Measurements from ENCODE around the gene CGB1.

The CGB1 gene

GRCh38 chr19:49016067-49016839 is 20.4 kb downstream of the CGB1 start:
- H3K4me3 ChIP-seq (ENCODE audit: low read depth, low read length): no peak overlapping the region
- TF ChIP-seq, protein P1, sequence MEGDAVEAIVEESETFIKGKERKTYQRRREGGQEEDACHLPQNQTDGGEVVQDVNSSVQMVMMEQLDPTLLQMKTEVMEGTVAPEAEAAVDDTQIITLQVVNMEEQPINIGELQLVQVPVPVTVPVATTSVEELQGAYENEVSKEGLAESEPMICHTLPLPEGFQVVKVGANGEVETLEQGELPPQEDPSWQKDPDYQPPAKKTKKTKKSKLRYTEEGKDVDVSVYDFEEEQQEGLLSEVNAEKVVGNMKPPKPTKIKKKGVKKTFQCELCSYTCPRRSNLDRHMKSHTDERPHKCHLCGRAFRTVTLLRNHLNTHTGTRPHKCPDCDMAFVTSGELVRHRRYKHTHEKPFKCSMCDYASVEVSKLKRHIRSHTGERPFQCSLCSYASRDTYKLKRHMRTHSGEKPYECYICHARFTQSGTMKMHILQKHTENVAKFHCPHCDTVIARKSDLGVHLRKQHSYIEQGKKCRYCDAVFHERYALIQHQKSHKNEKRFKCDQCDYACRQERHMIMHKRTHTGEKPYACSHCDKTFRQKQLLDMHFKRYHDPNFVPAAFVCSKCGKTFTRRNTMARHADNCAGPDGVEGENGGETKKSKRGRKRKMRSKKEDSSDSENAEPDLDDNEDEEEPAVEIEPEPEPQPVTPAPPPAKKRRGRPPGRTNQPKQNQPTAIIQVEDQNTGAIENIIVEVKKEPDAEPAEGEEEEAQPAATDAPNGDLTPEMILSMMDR (conservative IDR thresholded peaks at IDR 0.05; ENCODE audit: low read depth, low read length): no peak
- DNase-seq (ENCODE audit: low read depth): no peak

- no peak for DNase-seq (ENCODE audit: low read depth)
- H3K4me3 ChIP-seq (ENCODE audit: low read depth, low read length): no peak overlapping the region
- TF ChIP-seq, protein P1 (conservative IDR thresholded peaks at IDR 0.05; ENCODE audit: low read depth, low read length): no peak
Measured at GRCh38 chr19:49014870-49015255, 21.8 kb downstream of the CGB1 start.

GRCh38 chr19:49014123-49014869 is 22.4 kb downstream of the CGB1 start:
- H3K4me3 ChIP-seq (ENCODE audit: low read depth, low read length): no peak overlapping the region
- no peak for DNase-seq (ENCODE audit: low read depth)
- TF ChIP-seq, protein P1 (conservative IDR thresholded peaks at IDR 0.05; ENCODE audit: low read depth, low read length): no peak

DNA sequence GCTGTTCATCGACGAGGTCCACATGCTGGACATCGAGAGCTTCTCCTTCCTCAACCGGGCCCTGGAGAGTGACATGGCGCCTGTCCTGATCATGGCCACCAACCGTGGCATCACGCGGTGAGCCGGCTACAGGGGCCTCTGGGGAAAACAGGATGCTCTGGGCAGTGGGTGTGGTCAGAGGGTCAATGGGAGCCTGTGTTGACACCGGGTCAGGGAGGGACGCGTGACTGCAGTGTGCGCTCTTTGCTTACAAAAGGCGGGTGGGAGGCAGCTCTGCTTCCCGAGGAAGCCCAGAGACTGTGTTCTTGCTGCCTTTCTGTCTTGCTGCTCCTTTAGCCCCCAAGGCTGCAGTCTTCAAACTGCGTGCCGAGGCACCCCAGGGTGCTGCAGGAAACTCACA is 25.5 kb downstream of the CGB1 start:
- H3K4me3 ChIP-seq (ENCODE audit: low read depth, low read length): no peak overlapping the region
- no peak for DNase-seq (ENCODE audit: low read depth)
- TF ChIP-seq, protein P1 (conservative IDR thresholded peaks at IDR 0.05; ENCODE audit: low read depth, low read length): no peak

GRCh38 chr19:49010453-49010852 is 26.2 kb downstream of the CGB1 start:
- no peak for DNase-seq (ENCODE audit: low read depth)
- H3K4me3 ChIP-seq (ENCODE audit: low read depth, low read length): no peak overlapping the region
- TF ChIP-seq, protein P1 (conservative IDR thresholded peaks at IDR 0.05; ENCODE audit: low read depth, low read length): no peak

DNA sequence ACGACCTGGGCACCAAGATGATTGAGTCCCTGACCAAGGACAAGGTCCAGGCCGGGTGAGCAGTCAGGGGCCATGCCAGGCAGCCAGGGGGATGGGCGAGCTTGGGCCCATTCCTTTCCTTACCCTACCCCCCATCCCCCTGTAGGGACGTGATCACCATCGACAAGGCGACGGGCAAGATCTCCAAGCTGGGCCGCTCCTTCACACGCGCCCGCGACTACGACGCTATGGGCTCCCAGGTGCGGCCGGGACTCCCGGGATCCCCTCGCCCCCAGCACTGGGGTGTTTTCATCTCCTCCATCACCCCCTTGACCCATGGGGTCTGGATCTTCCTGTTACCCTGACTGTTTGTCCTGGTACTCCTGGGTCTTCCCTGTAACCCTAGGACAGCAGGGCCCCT is 26.9 kb downstream of the CGB1 start:
- DNase-seq (ENCODE audit: low read depth): no peak
- no peak overlapping the region for H3K4me3 ChIP-seq (ENCODE audit: low read depth, low read length)
- TF ChIP-seq, protein P1 (conservative IDR thresholded peaks at IDR 0.05; ENCODE audit: low read depth, low read length): no peak

Data from choroid plexus epithelial cell (primary cell).